A549 (cell line): ENCODE data around the gene VLDLR.

Experiments used
- KDM1A ChIP-seq: fragments of 200-600 bp; sonication (generic); IDR thresholded peaks from 2 replicates; pipeline ENCODE4 v1.6.1; 2016; ENCODE audit warnings: low read depth, mild to moderate bottlenecking
- MAZ ChIP-seq: fragments of 150-350 bp; IDR thresholded peaks from 2 replicates; pipeline ENCODE4 v1.6.1; 2014; ENCODE audit warnings: antibody characterized with exemption, low read depth, low read length, borderline replicate concordance
- NFE2L2 ChIP-seq: fragments of 150-350 bp; conservative IDR thresholded peaks from 2 replicates; pipeline ENCODE4 v1.6.1; 2014; ENCODE audit warnings: low read length
- POLR2A ChIP-seq: IDR thresholded peaks from 2 replicates; pipeline ENCODE4 v1.6.1; 2012; ENCODE audit warnings: mild to moderate bottlenecking, low read length
- POLR2AphosphoS2 ChIP-seq: conservative IDR thresholded peaks from 2 replicates; pipeline ENCODE4 v1.6.1; 2012; ENCODE audit warnings: low read length, improper control_type of control experiment, inconsistent platforms
- RCOR1 ChIP-seq: fragments of 150-350 bp; IDR thresholded peaks from 2 replicates; pipeline ENCODE4 v1.6.1; 2014; ENCODE audit warnings: antibody characterized with exemption, low read length, low read depth
- SMC3 ChIP-seq: fragments of >200 bp; sonication (Bioruptor Twin); formaldehyde crosslinking; IDR thresholded peaks from 3 replicates; pipeline ENCODE4 v1.6.1; 2018; ENCODE audit warnings: inconsistent platforms
- TF ChIP-seq, protein P1 (sequence below): fragments of >200 bp; sonication (Bioruptor Twin); formaldehyde crosslinking; IDR thresholded peaks from 3 replicates; pipeline ENCODE4 v1.5.1; 2016
- TF ChIP-seq, protein P2 (sequence below): fragments of 250-450 bp; sonication (Bioruptor Pico); IDR thresholded peaks from 2 replicates; pipeline ENCODE4 v1.5.0; 2021; ENCODE audit warnings: mild to moderate bottlenecking, moderate library complexity, borderline replicate concordance
- TF ChIP-seq, protein P3 (sequence below): fragments of 450-650 bp; IDR thresholded peaks from 2 replicates; pipeline ENCODE4 v1.6.1; 2014; ENCODE audit warnings: antibody characterized with exemption
- TF ChIP-seq, protein P4 (sequence below): fragments of >200 bp; sonication (Bioruptor Twin); formaldehyde crosslinking; IDR thresholded peaks from 3 replicates; pipeline ENCODE4 v1.6.1; 2016

DNA sequence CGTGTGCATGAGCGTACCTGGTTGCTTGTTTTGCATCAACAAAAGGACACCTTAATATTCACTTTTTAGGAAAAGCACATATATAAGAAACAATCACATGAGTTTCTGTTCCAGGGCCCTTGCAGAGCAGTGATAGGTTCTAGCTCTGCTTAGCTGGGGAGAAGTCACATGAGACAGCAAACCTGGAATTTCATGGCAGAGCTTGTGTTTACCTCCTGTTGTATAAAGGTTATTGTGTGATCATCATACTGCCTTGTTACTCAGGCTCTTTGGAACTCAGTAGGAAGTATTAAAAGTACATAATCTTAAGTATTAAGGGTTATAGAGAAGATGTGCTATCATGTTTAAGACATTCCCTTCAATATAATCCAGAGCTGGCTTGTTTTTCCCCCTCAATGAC lies 18.0 kb upstream of the VLDLR start:
- TF ChIP-seq SMC3 (no peak), RCOR1 (no peak), MAZ (no peak), NFE2L2 (no peak), POLR2A (no peak), POLR2AphosphoS2 (no peak), KDM1A (no peak)
- TF ChIP-seq, protein P1, sequence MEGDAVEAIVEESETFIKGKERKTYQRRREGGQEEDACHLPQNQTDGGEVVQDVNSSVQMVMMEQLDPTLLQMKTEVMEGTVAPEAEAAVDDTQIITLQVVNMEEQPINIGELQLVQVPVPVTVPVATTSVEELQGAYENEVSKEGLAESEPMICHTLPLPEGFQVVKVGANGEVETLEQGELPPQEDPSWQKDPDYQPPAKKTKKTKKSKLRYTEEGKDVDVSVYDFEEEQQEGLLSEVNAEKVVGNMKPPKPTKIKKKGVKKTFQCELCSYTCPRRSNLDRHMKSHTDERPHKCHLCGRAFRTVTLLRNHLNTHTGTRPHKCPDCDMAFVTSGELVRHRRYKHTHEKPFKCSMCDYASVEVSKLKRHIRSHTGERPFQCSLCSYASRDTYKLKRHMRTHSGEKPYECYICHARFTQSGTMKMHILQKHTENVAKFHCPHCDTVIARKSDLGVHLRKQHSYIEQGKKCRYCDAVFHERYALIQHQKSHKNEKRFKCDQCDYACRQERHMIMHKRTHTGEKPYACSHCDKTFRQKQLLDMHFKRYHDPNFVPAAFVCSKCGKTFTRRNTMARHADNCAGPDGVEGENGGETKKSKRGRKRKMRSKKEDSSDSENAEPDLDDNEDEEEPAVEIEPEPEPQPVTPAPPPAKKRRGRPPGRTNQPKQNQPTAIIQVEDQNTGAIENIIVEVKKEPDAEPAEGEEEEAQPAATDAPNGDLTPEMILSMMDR = no peak
- TF ChIP-seq, protein P2, sequence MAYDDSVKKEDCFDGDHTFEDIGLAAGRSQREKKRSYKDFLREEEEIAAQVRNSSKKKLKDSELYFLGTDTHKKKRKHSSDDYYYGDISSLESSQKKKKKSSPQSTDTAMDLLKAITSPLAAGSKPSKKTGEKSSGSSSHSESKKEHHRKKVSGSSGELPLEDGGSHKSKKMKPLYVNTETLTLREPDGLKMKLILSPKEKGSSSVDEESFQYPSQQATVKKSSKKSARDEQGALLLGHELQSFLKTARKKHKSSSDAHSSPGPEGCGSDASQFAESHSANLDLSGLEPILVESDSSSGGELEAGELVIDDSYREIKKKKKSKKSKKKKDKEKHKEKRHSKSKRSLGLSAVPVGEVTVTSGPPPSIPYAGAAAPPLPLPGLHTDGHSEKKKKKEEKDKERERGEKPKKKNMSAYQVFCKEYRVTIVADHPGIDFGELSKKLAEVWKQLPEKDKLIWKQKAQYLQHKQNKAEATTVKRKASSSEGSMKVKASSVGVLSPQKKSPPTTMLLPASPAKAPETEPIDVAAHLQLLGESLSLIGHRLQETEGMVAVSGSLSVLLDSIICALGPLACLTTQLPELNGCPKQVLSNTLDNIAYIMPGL (CRISPR knock-in tag) = no peak
- TF ChIP-seq, protein P3, sequence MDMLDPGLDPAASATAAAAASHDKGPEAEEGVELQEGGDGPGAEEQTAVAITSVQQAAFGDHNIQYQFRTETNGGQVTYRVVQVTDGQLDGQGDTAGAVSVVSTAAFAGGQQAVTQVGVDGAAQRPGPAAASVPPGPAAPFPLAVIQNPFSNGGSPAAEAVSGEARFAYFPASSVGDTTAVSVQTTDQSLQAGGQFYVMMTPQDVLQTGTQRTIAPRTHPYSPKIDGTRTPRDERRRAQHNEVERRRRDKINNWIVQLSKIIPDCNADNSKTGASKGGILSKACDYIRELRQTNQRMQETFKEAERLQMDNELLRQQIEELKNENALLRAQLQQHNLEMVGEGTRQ = no peak
- TF ChIP-seq, protein P4, sequence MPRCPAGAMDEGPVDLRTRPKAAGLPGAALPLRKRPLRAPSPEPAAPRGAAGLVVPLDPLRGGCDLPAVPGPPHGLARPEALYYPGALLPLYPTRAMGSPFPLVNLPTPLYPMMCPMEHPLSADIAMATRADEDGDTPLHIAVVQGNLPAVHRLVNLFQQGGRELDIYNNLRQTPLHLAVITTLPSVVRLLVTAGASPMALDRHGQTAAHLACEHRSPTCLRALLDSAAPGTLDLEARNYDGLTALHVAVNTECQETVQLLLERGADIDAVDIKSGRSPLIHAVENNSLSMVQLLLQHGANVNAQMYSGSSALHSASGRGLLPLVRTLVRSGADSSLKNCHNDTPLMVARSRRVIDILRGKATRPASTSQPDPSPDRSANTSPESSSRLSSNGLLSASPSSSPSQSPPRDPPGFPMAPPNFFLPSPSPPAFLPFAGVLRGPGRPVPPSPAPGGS = no peak
